ENCODE results near the gene GORAB. TPM values are rescaled to one million over a fixed set of nuclear protein-coding genes. Genes with fewer than 3 reads are reported as not detected.

Gene GORAB
- 9.0 and 10.9 TPM in 2 replicates for total RNA-seq (2014; rRNA removed; shearing (Covaris generic))

GRCh38 chr1:170531758-170532657 lies at the start of gene GORAB:
Gene GORAB (plus strand): TSS chr1:170532166. CDS start chr1:170532224, 58 bp downstream.
- no peaks in the 10 kb centered on the region for H3K27me3 ChIP-seq
- H3K4me1 ChIP-seq = no peaks in the 10 kb centered on the region

GRCh38 chr1:170483051-170483450 lies 48.9 kb upstream of the GORAB start:
- no peak for DNase-seq
- Histone ChIP-seq H3K36me3 (no peaks in the 10 kb centered on the region), H3K4me1 (no peaks in the 10 kb centered on the region), H3K27me3 (no peaks in the 10 kb centered on the region), H3K27ac (no peak overlapping the region), H3K4me3 (no peak overlapping the region), H3K9me3 (replicated peaks) (no peaks in the 10 kb centered on the region)

More at GRCh38 chr1:170531758-170532657, at the start of gene GORAB:
- peak; percentile 89 to 93 for DNase-seq
- Histone ChIP-seq H3K9me3 (replicated peaks) (no peaks in the 10 kb centered on the region), H3K4me3 (peak within 1 kb of the TSS; percentile 67), H3K36me3 (no peaks in the 10 kb centered on the region), H3K27ac (peak within 1 kb of the TSS; percentile 82)

- Histone ChIP-seq H3K9me3 (replicated peaks) (no peaks in the 10 kb centered on the region), H3K4me3 (no peak overlapping the region), H3K27ac (no peak overlapping the region), H3K4me1 (no peaks in the 10 kb centered on the region), H3K36me3 (no peaks in the 10 kb centered on the region), H3K27me3 (no peaks in the 10 kb centered on the region)
- DNase-seq = no peak
Observed at GRCh38 chr1:170487503-170487902, 44.5 kb upstream of the GORAB start.

GRCh38 chr1:170491291-170491690 lies 40.7 kb upstream of the GORAB start:
- DNase-seq = no peak
- H3K36me3 ChIP-seq = no peaks in the 10 kb centered on the region
- no peak overlapping the region for H3K27ac ChIP-seq
- H3K4me1 ChIP-seq = no peaks in the 10 kb centered on the region
- no peak overlapping the region for H3K4me3 ChIP-seq
- no peaks in the 10 kb centered on the region for H3K27me3 ChIP-seq
- H3K9me3 ChIP-seq (replicated peaks) = no peaks in the 10 kb centered on the region

- no peaks in the 10 kb centered on the region for H3K4me1 ChIP-seq
- H3K9me3 ChIP-seq (replicated peaks) = no peaks in the 10 kb centered on the region
- peak; percentile 19 to 59 for DNase-seq
- no peaks in the 10 kb centered on the region for H3K27me3 ChIP-seq
- no peak overlapping the region for H3K27ac ChIP-seq
- no peak overlapping the region for H3K4me3 ChIP-seq
- H3K36me3 ChIP-seq = no peaks in the 10 kb centered on the region
Observed at GRCh38 chr1:170494369-170494768, 37.6 kb upstream of the GORAB start.

- H3K9me3 ChIP-seq (replicated peaks) = no peaks in the 10 kb centered on the region
- no peaks in the 10 kb centered on the region for H3K4me1 ChIP-seq
- no peaks in the 10 kb centered on the region for H3K36me3 ChIP-seq
- H3K27ac ChIP-seq = no peak overlapping the region
- no peak for DNase-seq
- H3K4me3 ChIP-seq = no peak overlapping the region
- H3K27me3 ChIP-seq = no peaks in the 10 kb centered on the region
Observed at GRCh38 chr1:170495006-170495405, 37.0 kb upstream of the GORAB start.

GRCh38 chr1:170498876-170499275 lies 33.1 kb upstream of the GORAB start:
- Histone ChIP-seq H3K9me3 (replicated peaks) (no peaks in the 10 kb centered on the region), H3K27ac (no peak overlapping the region), H3K4me1 (no peaks in the 10 kb centered on the region), H3K36me3 (no peaks in the 10 kb centered on the region), H3K4me3 (no peak overlapping the region), H3K27me3 (no peaks in the 10 kb centered on the region)
- DNase-seq = no peak

- H3K36me3 ChIP-seq = no peaks in the 10 kb centered on the region
- H3K27ac ChIP-seq = no peak overlapping the region
- H3K4me1 ChIP-seq = no peaks in the 10 kb centered on the region
- H3K27me3 ChIP-seq = no peaks in the 10 kb centered on the region
- H3K9me3 ChIP-seq (replicated peaks) = no peaks in the 10 kb centered on the region
- H3K4me3 ChIP-seq = no peak overlapping the region
- DNase-seq = no peak
Observed at GRCh38 chr1:170503665-170504064, 28.3 kb upstream of the GORAB start.

- H3K36me3 ChIP-seq = no peaks in the 10 kb centered on the region
- DNase-seq = no peak
- H3K4me3 ChIP-seq = no peak overlapping the region
- no peak overlapping the region for H3K27ac ChIP-seq
- no peaks in the 10 kb centered on the region for H3K4me1 ChIP-seq
- no peaks in the 10 kb centered on the region for H3K9me3 ChIP-seq (replicated peaks)
- H3K27me3 ChIP-seq = no peaks in the 10 kb centered on the region
Observed at GRCh38 chr1:170510163-170510562, 21.8 kb upstream of the GORAB start.

GRCh38 chr1:170511038-170511437 lies 20.9 kb upstream of the GORAB start:
- no peak overlapping the region for H3K4me3 ChIP-seq
- H3K4me1 ChIP-seq = no peaks in the 10 kb centered on the region
- DNase-seq = no peak
- H3K36me3 ChIP-seq = no peaks in the 10 kb centered on the region
- H3K27ac ChIP-seq = no peak overlapping the region
- no peaks in the 10 kb centered on the region for H3K27me3 ChIP-seq
- H3K9me3 ChIP-seq (replicated peaks) = no peaks in the 10 kb centered on the region

GRCh38 chr1:170513138-170513537 lies 18.8 kb upstream of the GORAB start:
- H3K27ac ChIP-seq = no peak overlapping the region
- no peak for DNase-seq

GRCh38 chr1:170518185-170518834 lies 13.7 kb upstream of the GORAB start:
- H3K27ac ChIP-seq = no peak overlapping the region
- H3K4me1 ChIP-seq = peaks cover 3% of the 10 kb centered on the region; the same call in 1 of the 2 replicates
- H3K36me3 ChIP-seq = no peaks in the 10 kb centered on the region
- no peak for DNase-seq
- no peaks in the 10 kb centered on the region for H3K27me3 ChIP-seq
- no peak overlapping the region for H3K4me3 ChIP-seq
- H3K9me3 ChIP-seq (replicated peaks) = no peaks in the 10 kb centered on the region

More at GRCh38 chr1:170513138-170513537, 18.8 kb upstream of the GORAB start:
- Histone ChIP-seq H3K27me3 (no peaks in the 10 kb centered on the region), H3K36me3 (no peaks in the 10 kb centered on the region), H3K9me3 (replicated peaks) (no peaks in the 10 kb centered on the region), H3K4me3 (no peak overlapping the region), H3K4me1 (no peaks in the 10 kb centered on the region)

- Histone ChIP-seq H3K27ac (no peak overlapping the region), H3K4me1 (peaks cover 3% of the 10 kb centered on the region; the same call in 1 of the 2 replicates), H3K9me3 (replicated peaks) (no peaks in the 10 kb centered on the region), H3K4me3 (no peak overlapping the region), H3K36me3 (no peaks in the 10 kb centered on the region), H3K27me3 (no peaks in the 10 kb centered on the region)
- DNase-seq = no peak
Observed at GRCh38 chr1:170518965-170519364, 13.0 kb upstream of the GORAB start.

- Histone ChIP-seq H3K4me3 (no peak overlapping the region), H3K27ac (no peak overlapping the region), H3K9me3 (replicated peaks) (no peaks in the 10 kb centered on the region), H3K4me1 (peaks cover 3% of the 10 kb centered on the region; the same call in 1 of the 2 replicates), H3K36me3 (no peaks in the 10 kb centered on the region), H3K27me3 (no peaks in the 10 kb centered on the region)
- no peak for DNase-seq
Observed at GRCh38 chr1:170520601-170521000, 11.4 kb upstream of the GORAB start.

GRCh38 chr1:170521818-170522217 lies 10.1 kb upstream of the GORAB start:
- Histone ChIP-seq H3K4me1 (peaks cover 3% of the 10 kb centered on the region; the same call in 1 of the 2 replicates), H3K4me3 (no peak overlapping the region), H3K36me3 (no peaks in the 10 kb centered on the region), H3K9me3 (replicated peaks) (no peaks in the 10 kb centered on the region), H3K27me3 (no peaks in the 10 kb centered on the region), H3K27ac (no peak overlapping the region)
- no peak for DNase-seq
